Measurements from ENCODE around the gene NCOR2.

GRCh38 chr12:124601706-124602105, 34.3 kb upstream of the NCOR2 start:
- TF ChIP-seq EP300 (IDR thresholded peaks at IDR 0.05) (no peak), POLR2A (IDR thresholded peaks at IDR 0.05) (no peak), POLR2AphosphoS5 (IDR thresholded peaks at IDR 0.05) (no peak)
- TF ChIP-seq, protein P1, sequence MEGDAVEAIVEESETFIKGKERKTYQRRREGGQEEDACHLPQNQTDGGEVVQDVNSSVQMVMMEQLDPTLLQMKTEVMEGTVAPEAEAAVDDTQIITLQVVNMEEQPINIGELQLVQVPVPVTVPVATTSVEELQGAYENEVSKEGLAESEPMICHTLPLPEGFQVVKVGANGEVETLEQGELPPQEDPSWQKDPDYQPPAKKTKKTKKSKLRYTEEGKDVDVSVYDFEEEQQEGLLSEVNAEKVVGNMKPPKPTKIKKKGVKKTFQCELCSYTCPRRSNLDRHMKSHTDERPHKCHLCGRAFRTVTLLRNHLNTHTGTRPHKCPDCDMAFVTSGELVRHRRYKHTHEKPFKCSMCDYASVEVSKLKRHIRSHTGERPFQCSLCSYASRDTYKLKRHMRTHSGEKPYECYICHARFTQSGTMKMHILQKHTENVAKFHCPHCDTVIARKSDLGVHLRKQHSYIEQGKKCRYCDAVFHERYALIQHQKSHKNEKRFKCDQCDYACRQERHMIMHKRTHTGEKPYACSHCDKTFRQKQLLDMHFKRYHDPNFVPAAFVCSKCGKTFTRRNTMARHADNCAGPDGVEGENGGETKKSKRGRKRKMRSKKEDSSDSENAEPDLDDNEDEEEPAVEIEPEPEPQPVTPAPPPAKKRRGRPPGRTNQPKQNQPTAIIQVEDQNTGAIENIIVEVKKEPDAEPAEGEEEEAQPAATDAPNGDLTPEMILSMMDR (IDR thresholded peaks at IDR 0.05) = no peak

All from suprapubic skin (tissue), 4 donors.